K562 (cell line): ENCODE measurements around the gene NDUFV2.

Source experiments
- CBX2 ChIP-seq: fragments of 200-600 bp; sonication (generic); IDR thresholded peaks from one replicate; pipeline ENCODE4 v1.6.1; 2012; ENCODE audit warnings: mild to moderate bottlenecking, low read length, inconsistent platforms; ENCODE audit not compliant: insufficient read depth, poor library complexity, severe bottlenecking
- EP300 ChIP-seq: IDR thresholded peaks from 2 replicates; pipeline ENCODE4 v1.6.1; 2012; ENCODE audit warnings: low read length, improper control_type of control experiment
- NR2C2 ChIP-seq, 2 experiments: fragments of 200-800 bp in 1 of 2; sonication (Bioruptor generic) in 1 of 2; sonication (generic) in 1 of 2; formaldehyde crosslinking in 1 of 2; IDR thresholded peaks; 2 replicates each; pipeline versions ENCODE4 v1.6.1 to v1.8.0; 2016 to 2022; ENCODE audit warnings: mild to moderate bottlenecking in 1 of 2, missing compliant biosample characterization in 1 of 2, missing genetic modification characterization in 1 of 2, missing genetic modification reagents in 1 of 2
- POLR2A ChIP-seq: fragments of 450-650 bp; conservative IDR thresholded peaks from 2 replicates; pipeline ENCODE4 v1.6.1; 2016
- TAF1 ChIP-seq: IDR thresholded peaks from 2 replicates; pipeline ENCODE4 v1.6.1; 2011; ENCODE audit warnings: mild to moderate bottlenecking, low read length, moderate library complexity; ENCODE audit not compliant: insufficient read depth, control insufficient read depth, severe bottlenecking; ENCODE audit errors: extremely low read depth
- ZZZ3 ChIP-seq: fragments of 450-650 bp; IDR thresholded peaks from 2 replicates; pipeline ENCODE4 v1.6.1; 2016; ENCODE audit warnings: antibody characterized with exemption, mild to moderate bottlenecking, moderate library complexity
- TF ChIP-seq, protein P1 (sequence below), 3 experiments: IDR thresholded peaks in 2 of 3; conservative IDR thresholded peaks in 1 of 3; 2 replicates each; pipeline ENCODE4 v1.5.1; 2011 to 2012; ENCODE audit warnings: low read length in 3 of 3, mild to moderate bottlenecking in 3 of 3, control low read depth in 2 of 3, improper control_type of control experiment in 1 of 3, inconsistent platforms in 1 of 3, low read depth in 1 of 3, mixed read lengths in 1 of 3, moderate library complexity in 1 of 3; ENCODE audit not compliant: insufficient read depth in 2 of 3

DNA sequence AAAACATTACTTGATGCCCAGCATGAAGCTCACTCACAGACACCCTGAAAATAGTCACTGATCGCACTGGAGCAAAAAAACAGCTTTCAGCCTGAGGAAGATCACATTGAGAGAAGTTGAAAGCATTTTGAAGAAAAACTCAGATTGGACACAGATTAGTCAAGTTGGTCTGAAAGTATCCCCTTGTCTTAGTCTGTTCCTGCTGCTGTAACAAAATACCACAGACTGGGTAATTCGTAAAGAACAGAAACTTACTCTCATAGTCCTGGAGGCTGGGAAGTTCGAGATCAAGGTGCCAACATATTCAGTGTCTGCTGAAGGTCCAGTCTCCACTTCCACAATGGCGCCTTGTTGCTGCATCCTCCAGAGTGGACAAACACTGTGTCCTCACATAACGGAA, 14.2 kb upstream of the NDUFV2 start:
- TF ChIP-seq, protein P1, sequence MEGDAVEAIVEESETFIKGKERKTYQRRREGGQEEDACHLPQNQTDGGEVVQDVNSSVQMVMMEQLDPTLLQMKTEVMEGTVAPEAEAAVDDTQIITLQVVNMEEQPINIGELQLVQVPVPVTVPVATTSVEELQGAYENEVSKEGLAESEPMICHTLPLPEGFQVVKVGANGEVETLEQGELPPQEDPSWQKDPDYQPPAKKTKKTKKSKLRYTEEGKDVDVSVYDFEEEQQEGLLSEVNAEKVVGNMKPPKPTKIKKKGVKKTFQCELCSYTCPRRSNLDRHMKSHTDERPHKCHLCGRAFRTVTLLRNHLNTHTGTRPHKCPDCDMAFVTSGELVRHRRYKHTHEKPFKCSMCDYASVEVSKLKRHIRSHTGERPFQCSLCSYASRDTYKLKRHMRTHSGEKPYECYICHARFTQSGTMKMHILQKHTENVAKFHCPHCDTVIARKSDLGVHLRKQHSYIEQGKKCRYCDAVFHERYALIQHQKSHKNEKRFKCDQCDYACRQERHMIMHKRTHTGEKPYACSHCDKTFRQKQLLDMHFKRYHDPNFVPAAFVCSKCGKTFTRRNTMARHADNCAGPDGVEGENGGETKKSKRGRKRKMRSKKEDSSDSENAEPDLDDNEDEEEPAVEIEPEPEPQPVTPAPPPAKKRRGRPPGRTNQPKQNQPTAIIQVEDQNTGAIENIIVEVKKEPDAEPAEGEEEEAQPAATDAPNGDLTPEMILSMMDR (IDR thresholded peaks at IDR 0.05 in 2 of 3, conservative IDR thresholded peaks at IDR 0.05 in 1 of 3; ENCODE audit: insufficient read depth in 2 of 3, low read depth in 1 of 3, low read length in 3 of 3) = no peak
- TF ChIP-seq CBX2 = no peak
- TF ChIP-seq NR2C2 (CRISPR knock-in tag; IDR thresholded peaks at IDR 0.05) = no peak
- TF ChIP-seq NR2C2 (tag; IDR thresholded peaks at IDR 0.05) = no peak
- TF ChIP-seq POLR2A = no peak
- no peak for TF ChIP-seq ZZZ3
- TF ChIP-seq TAF1 = no peak
- no peak for TF ChIP-seq EP300
